CD4-positive, alpha-beta T cell treated with Interleukin-2 at 100 ng/mL for 4 hours (primary cell): Measurements from ENCODE around the gene AAK1.
"Not testable (repeated sequence)": the region's sequence is repeated elsewhere in the genome, so short reads cannot be mapped to it uniquely, and the experiment has no call there.

Experiments
- DNase-seq: peaks from one replicate; pipeline ENCODE4 v3.0.0-alpha.2; 2020; ENCODE audit warnings: low spot score

The AAK1 gene

DNA sequence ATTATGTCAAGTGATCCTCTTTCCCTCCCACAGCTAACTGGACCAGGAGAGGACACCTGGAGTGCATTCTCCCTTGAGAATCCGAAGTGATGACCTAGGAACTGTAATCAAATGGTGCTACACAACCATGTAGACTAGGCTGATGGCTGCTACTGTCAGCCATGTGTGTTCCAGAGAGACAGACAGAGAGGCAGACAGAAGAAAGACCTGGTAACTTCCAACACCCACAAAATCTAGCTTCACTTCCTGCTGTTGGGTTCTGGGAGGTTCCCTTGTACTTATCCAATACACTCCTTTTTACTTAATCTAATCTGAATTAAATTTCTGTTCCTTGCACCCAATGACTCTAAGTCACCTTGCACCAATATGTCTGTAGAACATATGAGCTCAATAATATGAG, 72.3 kb downstream of the AAK1 start:
- no peak for DNase-seq

- no peak for DNase-seq
These were observed 73.1 kb downstream of the AAK1 start for GRCh38 chr2:69570474-69570873.

DNA sequence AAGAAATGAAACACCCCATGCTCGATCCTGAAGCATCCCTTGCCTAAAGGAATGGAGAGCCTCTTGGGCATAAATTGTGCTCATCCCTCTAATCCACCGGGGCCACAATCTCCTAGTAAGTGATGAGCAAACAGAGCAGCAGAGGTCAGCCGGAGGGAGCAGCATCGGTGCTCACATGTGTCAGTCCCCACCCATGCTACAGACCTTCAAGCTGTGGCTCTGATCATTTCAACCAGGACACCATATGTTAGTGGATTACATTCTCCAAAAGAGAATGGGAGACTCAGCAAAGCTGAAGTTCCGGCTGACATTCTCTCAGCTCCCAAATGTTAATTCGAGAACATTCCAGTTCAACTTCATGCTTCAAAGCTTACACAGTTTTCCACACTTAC, 75.6 kb downstream of the AAK1 start:
- no peak for DNase-seq

DNA sequence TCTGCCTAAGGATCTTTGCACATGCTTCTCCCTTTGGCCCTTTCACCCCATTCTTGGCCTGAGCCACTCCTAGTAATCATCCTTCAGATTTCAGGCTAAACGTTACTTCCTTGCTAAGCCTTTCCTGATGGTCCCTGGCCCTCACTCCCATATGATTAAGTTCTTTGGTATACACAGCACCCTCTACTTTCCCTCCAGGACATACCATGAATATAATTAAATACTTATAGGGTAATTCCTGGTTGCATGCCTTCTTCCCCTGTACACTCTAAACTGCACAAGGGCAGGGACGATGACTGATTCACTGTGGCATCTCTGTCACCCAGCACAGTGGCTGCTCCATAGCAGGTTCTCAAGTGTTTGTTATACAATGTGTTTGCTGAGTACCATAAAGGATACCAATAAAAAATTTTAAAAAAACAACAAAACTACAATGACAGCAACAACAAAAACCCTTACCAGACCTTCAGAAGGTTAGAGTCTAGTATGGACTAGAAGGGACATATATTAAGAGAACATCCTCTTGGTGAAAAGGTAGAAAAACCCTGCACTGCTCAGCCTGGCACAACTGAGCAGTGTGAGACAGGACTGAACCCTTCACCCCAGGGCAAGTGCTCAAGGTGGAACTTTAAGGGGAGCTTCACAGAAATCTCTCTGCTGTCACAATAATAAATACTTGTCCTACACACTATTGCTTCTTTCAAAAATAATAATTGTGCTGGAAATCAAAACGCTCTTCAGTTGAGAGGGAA, 76.2 kb downstream of the AAK1 start:
- no peak for DNase-seq

GRCh38 chr2:69566669-69567068, 76.9 kb downstream of the AAK1 start:
- DNase-seq = no peak

GRCh38 chr2:69565431-69565839, 78.1 kb downstream of the AAK1 start:
- DNase-seq = peak; percentile 75

- DNase-seq = no peak
These were observed 78.9 kb downstream of the AAK1 start for GRCh38 chr2:69564604-69565003.

GRCh38 chr2:69563021-69563420, 80.5 kb downstream of the AAK1 start:
- no peak for DNase-seq

DNA sequence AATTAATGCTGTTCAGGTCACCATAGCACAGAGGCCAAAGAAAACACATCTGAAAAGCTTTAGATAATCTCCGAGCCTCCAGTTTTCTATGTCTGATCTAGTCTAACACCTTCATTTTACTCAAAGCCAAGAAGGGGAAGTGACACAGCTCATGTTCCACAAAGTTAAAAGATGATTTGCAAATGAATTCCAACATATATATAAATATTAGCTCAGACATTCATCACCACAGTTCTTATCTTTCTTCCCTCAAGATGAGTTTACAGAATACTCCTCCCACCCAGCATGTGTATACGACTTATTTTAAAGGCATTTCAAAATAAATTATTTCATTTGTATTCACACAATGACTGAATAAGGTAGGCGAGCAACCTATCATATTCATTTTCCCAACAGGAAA, 82.4 kb downstream of the AAK1 start:
- no peak for DNase-seq

DNA sequence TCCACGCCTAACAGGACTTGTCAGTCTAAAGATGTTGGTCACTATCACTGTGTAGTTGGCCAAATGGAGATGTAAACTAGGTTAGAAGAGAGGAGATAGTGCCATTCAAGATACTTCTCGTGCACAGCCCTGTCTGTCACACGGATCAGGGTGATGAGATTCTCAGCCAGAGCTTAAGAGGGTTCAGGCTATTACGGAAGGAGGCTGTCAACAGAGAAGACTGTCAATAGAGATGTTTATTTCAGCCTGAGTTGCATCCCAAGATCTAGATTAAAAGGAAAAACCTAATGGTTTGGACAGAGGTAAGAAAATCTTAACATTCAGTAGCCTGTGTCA, 83.4 kb downstream of the AAK1 start:
- DNase-seq = no peak

GRCh38 chr2:69559442-69560146, 83.9 kb downstream of the AAK1 start:
- DNase-seq = peak; percentile 47

DNA sequence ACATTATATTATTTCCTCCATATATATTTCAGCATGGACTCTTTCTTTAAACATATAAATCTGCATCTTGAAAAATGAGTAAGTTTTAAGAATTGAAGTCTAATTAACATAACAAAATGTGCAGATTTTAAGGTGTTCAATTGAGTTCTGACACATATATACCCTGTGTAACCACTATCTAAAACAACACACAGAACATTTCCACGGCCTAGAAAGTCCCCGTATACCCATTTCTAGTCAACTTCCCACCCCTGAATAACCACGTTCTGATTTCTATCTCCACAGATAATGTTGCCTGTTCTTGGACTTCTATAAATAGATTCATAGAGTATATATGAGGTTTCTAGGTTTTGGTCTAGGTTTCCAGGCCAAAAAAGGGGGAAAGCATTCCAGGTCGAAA, 87.5 kb downstream of the AAK1 start:
- DNase-seq = no peak

- DNase-seq = no peak
These were observed 88.6 kb downstream of the AAK1 start for GRCh38 chr2:69554981-69555380.

- DNase-seq = no peak
These were observed 89.0 kb downstream of the AAK1 start for GRCh38 chr2:69554568-69554967.

GRCh38 chr2:69553991-69554390, 89.5 kb downstream of the AAK1 start:
- no peak for DNase-seq

GRCh38 chr2:69550511-69550910, 93.0 kb downstream of the AAK1 start:
- not testable (repeated sequence) for DNase-seq

DNA sequence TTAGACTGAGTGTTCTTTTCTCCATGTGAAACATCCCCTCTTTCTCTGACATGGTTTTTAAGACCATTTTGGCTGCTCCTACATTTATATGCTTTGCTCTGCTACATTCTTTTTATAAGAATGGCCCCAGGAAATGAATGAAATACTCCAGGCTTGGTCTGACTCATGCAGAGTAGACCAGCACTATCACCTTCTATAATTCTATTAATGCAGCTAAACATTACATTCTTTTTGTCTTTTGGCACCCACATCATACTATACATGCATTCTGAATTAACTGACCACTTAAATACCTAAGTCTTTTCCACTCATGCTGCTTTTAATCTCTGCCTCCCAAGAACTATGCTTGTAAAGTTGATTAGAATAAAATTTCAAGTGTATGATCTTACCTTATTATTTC, 94.1 kb downstream of the AAK1 start:
- DNase-seq = no peak

DNA sequence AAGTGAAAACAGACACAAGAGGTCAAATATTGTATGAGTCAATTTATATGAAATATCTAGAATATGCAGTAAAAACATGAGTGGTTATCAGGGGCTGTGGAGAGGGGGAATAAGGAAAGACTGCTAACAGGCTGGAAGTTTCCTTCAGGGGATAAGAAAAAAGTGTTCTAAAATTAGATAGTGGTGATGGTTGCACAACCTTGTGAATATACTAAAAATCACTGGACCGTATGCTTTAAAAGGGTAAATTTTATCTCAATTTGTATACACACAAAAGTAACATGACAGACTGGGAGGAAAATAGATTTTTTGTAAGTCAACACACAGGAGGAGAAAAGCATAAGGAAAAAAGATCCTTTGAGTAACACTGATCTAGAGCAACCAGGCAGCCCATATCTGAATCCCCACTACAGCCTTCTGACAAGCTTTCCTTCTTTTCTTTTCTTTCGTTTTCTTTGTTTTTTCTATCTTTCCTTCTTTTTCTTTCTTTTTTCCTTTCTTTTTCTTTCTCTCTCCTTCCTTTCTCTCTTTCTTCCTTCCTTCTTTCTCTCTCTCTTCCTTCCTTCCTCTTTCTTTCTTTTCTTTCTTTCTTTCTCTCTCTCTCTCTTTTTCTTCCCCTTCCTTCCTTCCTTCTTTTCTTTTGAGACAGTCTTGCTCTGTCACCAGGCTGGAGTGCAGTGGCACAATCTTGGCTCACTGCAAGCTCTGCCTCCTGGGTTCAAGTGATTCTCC, 95.4 kb downstream of the AAK1 start:
- DNase-seq = no peak

- DNase-seq = no peak
These were observed 96.9 kb downstream of the AAK1 start for GRCh38 chr2:69546646-69547045.

DNA sequence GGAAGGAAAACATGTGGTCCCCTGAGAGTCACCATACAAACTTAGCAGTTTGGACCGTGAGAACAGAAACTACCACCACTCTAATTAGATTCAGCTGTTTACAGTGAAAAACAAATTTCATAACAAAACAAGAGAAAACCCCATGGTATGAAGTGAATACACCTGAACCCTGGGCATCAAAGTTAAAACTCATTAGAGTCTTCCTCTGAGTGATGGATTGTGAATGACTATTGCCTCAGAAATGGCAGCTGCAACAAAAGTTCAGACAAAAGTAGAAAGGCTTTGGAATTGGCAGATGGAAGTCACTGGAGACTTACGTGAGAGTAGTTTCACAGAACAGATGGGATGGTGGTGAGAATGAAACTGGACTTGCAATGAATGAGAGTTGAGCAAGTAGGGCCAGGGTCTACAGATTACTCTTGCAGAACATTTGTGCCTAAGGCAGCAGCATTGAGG, 98.0 kb downstream of the AAK1 start:
- no peak for DNase-seq

DNA sequence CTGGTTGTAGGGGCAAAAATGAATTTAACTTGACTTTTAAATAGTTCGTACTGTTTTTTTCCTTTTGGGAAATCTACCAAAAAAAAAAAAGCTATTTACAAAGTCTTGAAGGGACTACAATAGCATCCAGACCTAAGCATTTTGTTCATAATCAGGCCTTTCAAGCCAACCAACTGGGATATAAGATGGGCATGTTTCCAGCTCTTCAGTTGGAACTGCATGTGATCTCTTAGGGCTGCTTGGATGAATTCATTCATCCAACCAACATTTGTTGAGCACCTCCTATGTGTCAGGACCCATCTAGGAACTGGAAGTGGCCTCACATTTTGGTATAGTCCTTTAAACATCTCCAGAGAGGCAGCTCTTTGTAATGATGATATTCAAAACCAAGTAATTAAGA, 98.6 kb downstream of the AAK1 start:
- DNase-seq = no peak

GRCh38 chr2:69539549-69539908, 104.0 kb downstream of the AAK1 start:
- DNase-seq = no peak

GRCh38 chr2:69538872-69539548, 104.5 kb downstream of the AAK1 start:
- DNase-seq = no peak
